HG03060 (cell line): Measurements from ENCODE around the gene PDGFD.

Source experiments
- ATAC-seq: cut with Tn5 transposase; IDR thresholded peaks from one replicate; pipeline ENCODE4 v1.9.1; 2021; ENCODE audit warnings: low read depth, moderate number of reproducible peaks; ENCODE audit not compliant: unreplicated experiment

The PDGFD gene

DNA sequence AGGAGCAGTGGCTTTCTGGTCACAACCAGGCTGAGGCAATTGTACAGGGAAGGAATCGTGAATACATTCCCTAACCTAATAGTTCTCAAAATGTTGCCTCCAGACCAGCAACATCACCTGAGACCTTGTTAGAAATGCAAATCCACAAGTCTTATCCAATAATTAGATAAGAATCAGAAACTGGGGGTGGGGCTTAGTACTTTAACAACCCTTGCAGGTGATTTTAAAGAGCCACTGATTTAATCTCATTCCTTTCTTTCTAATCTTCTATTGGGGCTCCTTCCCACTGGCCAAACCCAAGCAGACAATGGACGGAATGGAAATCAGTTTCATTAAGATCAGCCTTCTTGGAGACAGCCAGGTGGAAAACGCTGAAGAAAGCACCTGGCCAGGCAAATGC is 269.9 kb downstream of the PDGFD start:
- no peak for ATAC-seq

DNA sequence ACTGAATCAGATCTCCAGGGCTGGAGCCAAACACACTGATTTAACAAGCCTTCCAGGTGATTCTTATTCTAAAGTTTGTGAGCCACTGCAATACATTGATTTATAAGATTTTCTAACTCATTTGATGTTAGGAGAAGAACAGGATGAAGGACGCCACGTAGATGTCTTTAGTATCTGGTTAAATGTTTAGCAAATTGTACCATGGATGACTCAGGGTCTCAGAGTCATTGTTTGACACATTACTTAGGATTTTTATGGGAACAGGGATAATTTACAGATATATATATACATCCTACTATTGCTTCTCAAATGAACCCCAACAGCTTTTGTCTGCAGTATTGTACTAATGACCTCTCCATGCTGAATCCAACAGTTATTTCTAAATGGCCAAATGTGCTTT is 270.6 kb downstream of the PDGFD start:
- ATAC-seq: no peak

- no peak for ATAC-seq
Observed at GRCh38 chr11:103892603-103893002, 271.3 kb downstream of the PDGFD start.

DNA sequence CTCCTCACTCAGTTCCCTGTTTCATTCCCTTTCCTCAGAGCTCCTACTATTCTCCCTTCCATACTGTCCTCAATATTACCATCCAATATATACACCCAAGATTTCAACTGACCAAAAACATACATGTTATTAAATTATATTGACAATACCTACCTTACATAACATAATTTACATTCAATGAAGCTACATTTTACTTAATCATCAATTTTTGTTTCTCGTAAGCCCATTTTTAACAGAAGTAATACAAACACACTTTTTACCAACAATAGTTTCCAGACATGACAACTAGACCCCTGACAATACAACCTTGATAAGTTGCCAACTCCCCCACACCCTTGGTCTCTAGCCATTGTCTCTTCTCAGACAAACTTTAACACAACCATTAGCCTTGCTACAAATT is 273.3 kb downstream of the PDGFD start:
- ATAC-seq: no peak

- ATAC-seq: no peak
Observed at GRCh38 chr11:103889679-103890078, 274.3 kb downstream of the PDGFD start.

DNA sequence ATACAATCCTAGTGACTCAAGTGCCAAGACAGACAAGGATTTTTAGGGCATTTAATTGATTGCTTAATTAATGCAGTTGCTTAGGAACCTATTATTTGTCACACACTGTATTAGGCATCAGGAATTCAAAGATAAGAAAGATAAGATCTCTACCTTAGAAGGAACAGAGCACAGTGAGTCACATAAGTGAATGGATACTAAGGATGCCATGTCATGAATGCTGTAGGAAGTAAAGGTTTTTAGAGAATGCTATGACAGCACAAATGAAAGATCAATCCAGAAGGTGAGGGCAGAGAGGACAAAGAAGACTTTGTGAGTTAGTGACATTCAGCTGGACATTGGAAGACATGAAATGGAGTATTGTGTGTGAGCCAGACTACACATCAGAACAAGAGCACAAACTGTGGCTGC is 275.4 kb downstream of the PDGFD start:
- no peak for ATAC-seq

DNA sequence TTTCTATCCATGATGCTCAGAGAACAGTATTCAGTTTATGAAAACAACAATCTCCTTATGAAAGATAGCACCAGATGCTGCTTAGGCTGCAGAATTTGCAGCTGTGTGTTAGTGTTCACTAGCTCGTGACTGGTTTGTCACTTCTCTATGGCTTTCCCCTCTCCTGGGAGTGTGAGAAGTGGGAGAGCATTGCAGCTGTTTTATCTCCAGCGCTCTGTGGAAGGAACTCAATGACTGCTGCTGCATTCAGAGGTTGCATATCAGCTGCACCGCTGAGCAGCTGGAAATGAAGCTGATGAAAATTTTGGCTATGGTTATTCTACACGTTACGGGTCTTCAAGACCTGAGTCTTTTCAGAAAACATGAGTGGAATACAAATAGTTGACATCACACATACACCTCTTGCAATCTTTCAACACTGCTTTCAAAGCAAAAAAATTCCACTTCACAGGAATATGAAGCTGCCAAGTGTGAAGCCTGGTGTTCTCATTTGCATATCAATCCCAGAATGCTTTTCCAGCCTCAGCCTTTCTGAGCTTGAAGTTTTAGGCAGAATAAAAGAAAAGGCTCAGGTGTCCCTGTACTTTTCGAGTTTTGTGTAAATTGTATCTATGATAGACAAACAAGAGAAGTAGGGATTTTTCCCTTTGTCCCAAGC is 276.8 kb downstream of the PDGFD start:
- ATAC-seq: no peak

DNA sequence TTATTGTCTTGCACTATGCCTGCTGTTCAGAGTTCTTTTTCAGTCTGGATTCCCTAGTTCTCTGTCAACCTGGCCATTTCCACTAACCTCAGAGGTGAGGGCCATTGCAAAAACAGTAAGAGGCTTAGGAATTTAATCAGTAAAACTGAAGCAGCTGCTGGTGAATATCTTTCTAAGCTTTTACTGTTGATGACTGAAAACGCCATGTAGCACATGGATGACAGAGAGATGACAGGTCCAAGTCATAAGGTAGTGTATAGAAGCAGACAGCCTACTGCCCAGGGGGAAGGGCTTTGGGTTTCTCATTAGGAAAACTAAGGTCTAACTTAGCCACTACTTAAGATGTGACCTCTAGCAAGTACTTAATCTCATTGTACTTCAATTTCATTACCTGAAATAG is 280.1 kb downstream of the PDGFD start:
- no peak for ATAC-seq

GRCh38 chr11:103883291-103883690 is 280.7 kb downstream of the PDGFD start:
- ATAC-seq: no peak

GRCh38 chr11:103881584-103881983 is 282.4 kb downstream of the PDGFD start:
- no peak for ATAC-seq

- ATAC-seq: no peak
Observed at GRCh38 chr11:103880968-103881367, 283.0 kb downstream of the PDGFD start.

DNA sequence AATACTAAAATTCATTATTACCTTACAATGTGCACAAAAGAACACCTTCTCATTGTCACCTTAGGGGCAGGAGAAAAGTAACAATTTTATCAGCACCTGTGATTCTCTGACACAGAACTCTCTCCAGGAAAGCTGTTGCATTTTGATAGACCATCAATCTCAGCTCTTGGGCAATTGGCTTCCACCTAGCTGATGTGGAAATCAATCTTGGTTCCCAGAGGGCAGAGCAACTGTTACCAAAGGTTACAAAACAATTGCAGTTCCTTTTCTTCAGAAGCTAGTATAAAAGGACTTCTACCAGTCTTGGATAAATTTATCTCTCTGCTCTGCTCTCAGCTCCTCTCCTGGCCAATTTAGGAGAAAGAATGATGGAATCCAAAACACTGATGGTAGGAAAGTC is 285.3 kb downstream of the PDGFD start:
- ATAC-seq: no peak

- no peak for ATAC-seq
Observed at GRCh38 chr11:103877221-103877620, 286.7 kb downstream of the PDGFD start.

- peak; percentile 51 for ATAC-seq
Observed at GRCh38 chr11:103875855-103876510, 288.0 kb downstream of the PDGFD start.

GRCh38 chr11:103872748-103873147 is 291.2 kb downstream of the PDGFD start:
- ATAC-seq: no peak

GRCh38 chr11:103871923-103872551 is 291.9 kb downstream of the PDGFD start:
- ATAC-seq: no peak

- ATAC-seq: no peak
Observed at GRCh38 chr11:103870821-103871309, 293.1 kb downstream of the PDGFD start.

DNA sequence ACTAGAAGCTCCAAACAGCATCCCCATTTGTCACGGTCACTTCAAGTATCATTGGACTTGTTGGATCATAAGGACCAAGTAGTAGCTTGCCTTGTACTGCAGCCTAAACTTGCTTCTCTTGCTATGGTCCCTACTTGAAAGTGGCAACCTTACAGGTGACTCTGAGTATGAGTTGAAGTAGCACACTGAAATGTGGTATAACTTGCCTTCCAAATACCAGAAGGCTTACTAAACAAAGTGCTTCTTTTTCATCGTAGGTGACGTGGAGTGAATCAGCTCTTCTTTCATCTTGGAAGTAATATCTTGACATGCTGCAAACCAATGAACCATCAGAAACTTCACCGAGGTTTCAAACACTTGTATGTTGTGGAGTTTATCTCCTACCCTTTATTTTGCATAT is 296.5 kb downstream of the PDGFD start:
- no peak for ATAC-seq

DNA sequence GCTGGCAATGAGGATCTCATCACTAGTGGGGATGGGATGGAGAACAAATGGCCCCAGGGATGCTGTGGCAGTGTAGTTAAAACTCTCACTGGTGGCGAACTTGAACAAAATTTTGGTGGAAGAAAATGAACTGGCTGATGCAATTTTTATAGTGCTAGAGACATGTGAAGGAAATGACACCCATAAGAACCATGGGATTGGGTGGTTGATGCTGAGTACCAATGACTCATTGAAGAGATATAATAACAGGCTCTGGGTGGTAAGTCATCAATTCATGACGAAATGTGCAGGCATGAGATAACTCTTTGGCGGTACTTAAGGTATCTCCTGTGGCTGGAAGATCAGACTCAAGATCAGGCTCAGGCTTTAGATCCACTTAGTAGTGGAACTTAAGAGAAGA is 300.4 kb downstream of the PDGFD start:
- ATAC-seq: no peak

DNA sequence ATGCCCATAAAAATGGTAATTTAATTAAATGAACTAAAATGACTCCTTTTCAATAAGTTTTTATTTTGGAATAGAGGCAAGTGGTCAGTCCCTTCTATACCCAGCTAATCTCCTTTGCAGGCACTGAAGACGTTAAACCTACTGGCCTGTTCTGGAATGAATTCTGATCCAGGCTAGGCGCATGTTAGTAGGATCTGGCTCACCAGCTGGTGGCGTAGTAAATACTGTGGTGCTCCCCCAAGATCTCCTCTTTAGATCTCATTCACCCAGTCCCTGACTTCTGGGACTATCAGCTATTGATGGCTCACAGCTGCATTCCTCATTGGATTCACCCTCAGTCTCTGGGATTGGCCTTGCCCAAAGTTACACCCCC is 301.2 kb downstream of the PDGFD start:
- ATAC-seq: no peak

GRCh38 chr11:103862094-103862801 is 301.7 kb downstream of the PDGFD start:
- ATAC-seq: no peak
